Chondrocyte (in vitro differentiated cells): ENCODE results near the gene PUS10. TPM values are rescaled to one million over a fixed set of nuclear protein-coding genes. Genes with fewer than 3 reads are reported as not detected.

Experiments used
- DNase-seq: peaks from one replicate; pipeline ENCODE4 v3.0.0; 2021; ENCODE audit warnings: mixed read lengths, low spot score
- H3K27ac Mint-ChIP-seq: one replicate; pipeline ENCODE4 v1.8.0; 2021; ENCODE audit warnings: mild to moderate bottlenecking, moderate library complexity, mixed read lengths; ENCODE audit not compliant: unreplicated experiment
- H3K27me3 Mint-ChIP-seq: 2 replicates; pipeline ENCODE4 v1.8.0; 2021; ENCODE audit warnings: low read depth, mixed read lengths
- H3K36me3 Mint-ChIP-seq: 2 replicates; pipeline ENCODE4 v1.8.0; 2021; ENCODE audit warnings: low read depth, mixed read lengths
- H3K4me1 Mint-ChIP-seq: 2 replicates; pipeline ENCODE4 v1.8.0; 2021; ENCODE audit warnings: low read depth, mild to moderate bottlenecking, mixed read lengths
- H3K4me3 Mint-ChIP-seq: one replicate; pipeline ENCODE4 v1.8.0; 2021; ENCODE audit warnings: mild to moderate bottlenecking, moderate library complexity, mixed read lengths; ENCODE audit not compliant: unreplicated experiment
- H3K9me3 Mint-ChIP-seq: 2 replicates; pipeline ENCODE4 v1.8.0; 2021; ENCODE audit warnings: low read depth, mixed read lengths
- total RNA-seq: library from RNA; stranded (reverse); gene quantifications from 3 replicates; pipeline ENCODE4 v1.2.1, GENCODE V29; 2021
- TF ChIP-seq, protein P1 (sequence below): fragments of 200-600 bp; sonication (generic); IDR thresholded peaks from 2 replicates; pipeline ENCODE4 v1.5.0; 2021; ENCODE audit warnings: antibody characterized with exemption, mild to moderate bottlenecking, moderate library complexity

The PUS10 gene
- total RNA-seq, 1 donor from 2014 or later: 5.1 TPM

DNA sequence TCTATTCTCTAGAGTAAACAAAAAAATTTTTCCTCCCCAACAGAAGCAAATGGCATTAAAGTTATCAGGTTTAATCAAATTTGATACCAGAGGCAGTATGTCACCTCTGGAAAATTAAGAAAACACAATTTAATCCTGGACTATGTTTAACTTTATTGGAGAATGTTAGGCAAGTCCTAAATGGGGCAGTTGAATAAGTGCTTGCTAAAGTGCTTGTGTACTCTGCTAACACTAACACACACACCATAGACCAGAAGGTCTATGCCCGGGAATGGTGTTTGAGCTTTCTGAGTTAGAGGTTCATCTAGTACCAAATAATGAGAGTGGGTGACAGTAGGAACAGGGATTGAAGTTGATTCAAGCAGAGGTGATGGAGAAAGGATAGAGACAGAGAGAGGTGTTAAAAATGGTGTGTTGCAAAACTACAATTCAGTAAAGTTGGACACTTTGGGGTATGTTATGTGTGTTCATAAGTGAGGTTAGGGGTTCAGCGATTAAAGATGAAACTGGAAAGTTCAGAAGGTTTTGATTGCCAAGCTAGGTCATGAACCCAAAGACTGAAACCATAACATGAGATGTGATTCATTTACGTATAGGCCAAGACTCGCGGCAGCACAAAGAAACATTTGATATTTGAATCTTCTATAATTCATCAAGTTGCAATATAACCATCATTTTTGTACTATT, 41.0 kb downstream of the PUS10 start:
- no peak for DNase-seq
- Mint-ChIP-seq H3K36me3 (no peaks in the 10 kb centered on the region), H3K9me3 (no peaks in the 10 kb centered on the region), H3K27me3 (no peaks in the 10 kb centered on the region), H3K4me3 (no peak overlapping the region), H3K27ac (no peak overlapping the region), H3K4me1 (no peaks in the 10 kb centered on the region)
- TF ChIP-seq, protein P1, sequence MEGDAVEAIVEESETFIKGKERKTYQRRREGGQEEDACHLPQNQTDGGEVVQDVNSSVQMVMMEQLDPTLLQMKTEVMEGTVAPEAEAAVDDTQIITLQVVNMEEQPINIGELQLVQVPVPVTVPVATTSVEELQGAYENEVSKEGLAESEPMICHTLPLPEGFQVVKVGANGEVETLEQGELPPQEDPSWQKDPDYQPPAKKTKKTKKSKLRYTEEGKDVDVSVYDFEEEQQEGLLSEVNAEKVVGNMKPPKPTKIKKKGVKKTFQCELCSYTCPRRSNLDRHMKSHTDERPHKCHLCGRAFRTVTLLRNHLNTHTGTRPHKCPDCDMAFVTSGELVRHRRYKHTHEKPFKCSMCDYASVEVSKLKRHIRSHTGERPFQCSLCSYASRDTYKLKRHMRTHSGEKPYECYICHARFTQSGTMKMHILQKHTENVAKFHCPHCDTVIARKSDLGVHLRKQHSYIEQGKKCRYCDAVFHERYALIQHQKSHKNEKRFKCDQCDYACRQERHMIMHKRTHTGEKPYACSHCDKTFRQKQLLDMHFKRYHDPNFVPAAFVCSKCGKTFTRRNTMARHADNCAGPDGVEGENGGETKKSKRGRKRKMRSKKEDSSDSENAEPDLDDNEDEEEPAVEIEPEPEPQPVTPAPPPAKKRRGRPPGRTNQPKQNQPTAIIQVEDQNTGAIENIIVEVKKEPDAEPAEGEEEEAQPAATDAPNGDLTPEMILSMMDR: no peak

DNA sequence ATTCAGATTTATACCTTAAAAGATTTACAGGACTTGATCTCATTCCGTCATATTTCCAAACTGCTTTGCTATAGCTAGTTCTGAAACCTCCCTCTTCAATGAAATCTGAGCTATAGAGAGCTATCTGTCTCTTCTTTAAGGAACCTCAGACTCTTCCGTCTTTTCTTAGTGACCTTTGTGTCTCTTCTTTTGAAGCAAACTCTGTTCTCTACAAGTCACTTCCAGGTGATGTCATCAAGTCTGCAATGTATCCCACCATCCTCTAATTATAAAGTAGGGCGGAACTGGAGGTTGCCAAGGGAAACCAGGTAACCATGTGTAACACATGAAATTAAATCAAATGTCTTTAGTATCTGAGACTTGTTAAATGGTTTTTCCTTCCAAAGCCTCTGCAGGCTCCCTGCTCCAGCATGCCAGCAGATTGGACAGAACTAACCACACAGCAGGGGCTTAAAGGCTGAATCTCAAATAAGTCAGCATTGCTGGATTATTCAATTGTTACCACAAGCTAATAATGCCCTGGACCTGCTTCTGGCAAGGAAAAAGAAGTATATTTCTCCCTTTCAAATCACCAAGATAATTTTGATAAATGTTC, 41.7 kb downstream of the PUS10 start:
- Mint-ChIP-seq H3K27me3 (no peaks in the 10 kb centered on the region), H3K27ac (no peak overlapping the region)

DNA sequence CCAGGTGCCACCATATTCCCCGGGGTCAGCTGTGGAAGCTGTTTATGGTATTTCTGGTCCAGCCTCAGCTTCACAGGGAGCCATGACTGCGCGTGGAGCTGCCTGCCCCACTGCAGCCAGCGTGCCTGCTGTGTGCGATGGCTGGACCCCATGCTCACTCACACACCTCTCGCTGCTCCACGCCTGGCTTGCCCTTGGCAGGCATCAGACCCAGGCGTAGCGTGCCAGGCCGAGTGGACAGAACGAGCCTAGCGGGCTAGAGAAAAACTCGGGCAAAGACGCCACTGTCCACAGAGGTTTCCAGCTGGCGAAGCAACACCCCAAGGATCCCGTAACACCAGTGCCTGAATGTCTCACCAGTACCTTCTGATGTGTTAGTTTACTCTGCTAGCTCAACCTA, 43.4 kb downstream of the PUS10 start:
- no peaks in the 10 kb centered on the region for H3K36me3 Mint-ChIP-seq
- no peaks in the 10 kb centered on the region for H3K4me1 Mint-ChIP-seq
- DNase-seq: no peak
- H3K9me3 Mint-ChIP-seq: no peaks in the 10 kb centered on the region
- TF ChIP-seq, protein P1: no peak
- H3K4me3 Mint-ChIP-seq: no peak overlapping the region
- no peaks in the 10 kb centered on the region for H3K27me3 Mint-ChIP-seq
- no peak overlapping the region for H3K27ac Mint-ChIP-seq

More for the DNA sequence above, 41.7 kb downstream of the PUS10 start:
- Mint-ChIP-seq H3K4me3 (no peak overlapping the region), H3K4me1 (no peaks in the 10 kb centered on the region), H3K9me3 (no peaks in the 10 kb centered on the region), H3K36me3 (no peaks in the 10 kb centered on the region)
- TF ChIP-seq, protein P1: no peak
- no peak for DNase-seq

DNA sequence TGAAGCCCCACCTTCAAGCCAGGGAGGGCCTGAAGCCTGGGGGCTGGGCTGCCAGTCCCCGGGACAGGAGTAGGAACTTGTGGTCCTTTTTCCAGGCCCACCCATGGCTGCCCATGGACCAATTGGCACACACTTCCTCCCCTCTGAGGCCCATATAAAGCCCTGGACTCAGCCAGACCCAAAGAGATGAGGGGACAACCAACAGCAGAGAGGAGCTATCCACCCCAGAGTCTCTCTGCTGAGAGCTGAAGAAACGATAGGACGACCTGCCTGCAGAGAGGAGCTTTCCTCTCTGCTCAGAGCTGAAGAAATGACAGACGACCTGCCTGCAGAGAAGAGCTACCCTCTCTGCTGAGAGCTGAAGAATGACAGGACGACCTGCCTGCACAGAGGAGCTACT, 44.4 kb downstream of the PUS10 start:
- TF ChIP-seq, protein P1: no peak
- DNase-seq: no peak
- Mint-ChIP-seq H3K27ac (no peak overlapping the region), H3K4me3 (no peak overlapping the region), H3K4me1 (no peaks in the 10 kb centered on the region), H3K9me3 (no peaks in the 10 kb centered on the region), H3K27me3 (no peaks in the 10 kb centered on the region), H3K36me3 (no peaks in the 10 kb centered on the region)

DNA sequence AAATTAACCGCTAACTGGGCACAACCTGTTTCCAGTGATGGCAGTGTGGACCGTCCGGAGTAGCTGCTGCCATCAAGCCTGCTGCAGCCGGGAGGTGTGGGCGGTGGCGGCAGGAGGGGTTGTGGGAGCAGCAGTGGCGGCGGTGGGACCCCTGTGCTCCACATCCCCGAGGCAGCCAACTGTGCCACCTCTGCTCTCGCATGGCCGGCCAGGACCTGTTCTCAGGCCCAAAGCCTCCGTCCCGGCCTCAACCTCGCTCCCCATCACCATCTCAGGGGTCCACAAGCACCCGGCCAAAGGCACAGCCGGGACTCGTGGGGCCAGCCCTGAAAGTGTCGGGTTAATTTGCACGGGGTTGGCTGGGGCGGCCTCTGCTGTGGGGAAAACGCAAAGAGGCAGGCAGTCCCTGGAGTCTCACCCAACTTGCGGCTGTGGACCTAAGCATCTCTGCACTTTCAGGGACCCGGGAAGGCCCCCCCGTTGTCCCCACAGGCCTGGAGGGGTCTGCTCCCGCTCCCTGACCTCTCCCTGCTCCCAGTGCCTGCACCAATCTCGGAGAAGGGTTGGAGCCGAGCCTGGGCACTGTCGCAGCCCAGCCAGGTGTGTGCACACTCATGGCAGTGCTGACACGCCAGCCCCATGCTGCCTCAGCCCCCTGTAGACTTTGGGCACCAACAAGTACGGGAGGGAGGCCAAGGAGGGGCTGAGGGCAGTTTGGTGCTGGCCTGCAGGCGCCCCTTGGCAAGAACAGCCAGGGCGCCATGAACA, 45.0 kb downstream of the PUS10 start:
- peak; percentile 92 for DNase-seq
- no peaks in the 10 kb centered on the region for H3K9me3 Mint-ChIP-seq
- no peaks in the 10 kb centered on the region for H3K36me3 Mint-ChIP-seq
- no peak overlapping the region for H3K4me3 Mint-ChIP-seq
- no peaks in the 10 kb centered on the region for H3K4me1 Mint-ChIP-seq
- H3K27me3 Mint-ChIP-seq: no peaks in the 10 kb centered on the region
- TF ChIP-seq, protein P1: no peak
- H3K27ac Mint-ChIP-seq: no peak overlapping the region
